NCI-H2227 treated with DMSO at 0.1 percent for 48 hours (cell line): Measurements from ENCODE around the gene KRT26.
A peak's percentile ranks its signal among the peaks of the same experiment; 100 is the strongest.
"Not testable (repeated sequence)": the region's sequence is repeated elsewhere in the genome, so short reads cannot be mapped to it uniquely, and the experiment has no call there.

ENCODE experiments used
- DNase-seq: peaks from one replicate; lab custom pipeline; 2025; lab: John Stamatoyannopoulos, UW

The KRT26 gene

GRCh38 chr17:40772101-40772500, at the start of gene KRT26:
TSS of gene KRT26 (minus strand) at chr17:40772201. CDS start at chr17:40772113, 88 bp downstream.
- DNase-seq = no peak

GRCh38 chr17:40821536-40821935, 49.5 kb upstream of the KRT26 start:
- no peak for DNase-seq

GRCh38 chr17:40820228-40820838, 48.3 kb upstream of the KRT26 start:
- DNase-seq = no peak

- DNase-seq = no peak
These were observed 47.6 kb upstream of the KRT26 start for GRCh38 chr17:40819528-40820125.

GRCh38 chr17:40818733-40819527, 46.9 kb upstream of the KRT26 start:
- DNase-seq = peak; percentile 84

GRCh38 chr17:40818343-40818732, 46.3 kb upstream of the KRT26 start:
- no peak for DNase-seq

GRCh38 chr17:40817103-40817682, 45.2 kb upstream of the KRT26 start:
- DNase-seq = no peak

- DNase-seq = no peak
These were observed 44.6 kb upstream of the KRT26 start for GRCh38 chr17:40816569-40816968.

- no peak for DNase-seq
These were observed 43.4 kb upstream of the KRT26 start for GRCh38 chr17:40815381-40815780.

- DNase-seq = not testable (repeated sequence)
These were observed 42.7 kb upstream of the KRT26 start for GRCh38 chr17:40814657-40815056.

GRCh38 chr17:40813804-40814203, 41.8 kb upstream of the KRT26 start:
- DNase-seq = no peak

- DNase-seq = no peak
These were observed 40.6 kb upstream of the KRT26 start for GRCh38 chr17:40812639-40813038.

- no peak for DNase-seq
These were observed 38.5 kb upstream of the KRT26 start for GRCh38 chr17:40810494-40810893.

- no peak for DNase-seq
These were observed 37.9 kb upstream of the KRT26 start for GRCh38 chr17:40809721-40810421.

- no peak for DNase-seq
These were observed 34.1 kb upstream of the KRT26 start for GRCh38 chr17:40806131-40806530.

- peak; percentile 90 for DNase-seq
These were observed 31.6 kb upstream of the KRT26 start for GRCh38 chr17:40803617-40804082.

- no peak for DNase-seq
These were observed 29.2 kb upstream of the KRT26 start for GRCh38 chr17:40801157-40801556.

GRCh38 chr17:40800381-40800780, 28.4 kb upstream of the KRT26 start:
- DNase-seq = no peak

- DNase-seq = no peak
These were observed 27.9 kb upstream of the KRT26 start, which contains the start of gene KRT28 for GRCh38 chr17:40799859-40800258. TSS of gene KRT28 (minus strand) at chr17:40799959. CDS start at chr17:40799893, 66 bp downstream.

- no peak for DNase-seq
These were observed 24.8 kb upstream of the KRT26 start for GRCh38 chr17:40796846-40797245.

GRCh38 chr17:40795019-40795667, 23.1 kb upstream of the KRT26 start:
- no peak for DNase-seq
